Fibroblast of villous mesenchyme (primary cell): ENCODE results near the gene SPZ1. TPM values are rescaled to one million over a fixed set of nuclear protein-coding genes. Genes with fewer than 3 reads are reported as not detected.
"Not testable (repeated sequence)": the region's sequence is repeated elsewhere in the genome, so short reads cannot be mapped to it uniquely, and the experiment has no call there.

Experiments
- DNase-seq: peaks from one replicate; pipeline ENCODE4 v3.0.0-alpha.2; 2010; ENCODE audit warnings: low read depth
- H3K4me3 ChIP-seq: 2 replicates; pipeline ENCODE4 v1.5.1; 2011; ENCODE audit warnings: low read depth, mild to moderate bottlenecking, low read length
- total RNA-seq: library from RNA; depleted of rRNA; stranded (reverse); fragments of >200 nt; gene quantifications from 2 replicates; pipeline ENCODE4 v1.2.3, GENCODE V29; 2012
- TF ChIP-seq, protein P1 (sequence below): IDR thresholded peaks from 2 replicates; pipeline ENCODE4 v1.5.1; 2012; ENCODE audit warnings: low read depth, mild to moderate bottlenecking, low read length; ENCODE audit not compliant: insufficient read depth

SPZ1 gene
- total RNA-seq, 1 donor, result not detected

DNA sequence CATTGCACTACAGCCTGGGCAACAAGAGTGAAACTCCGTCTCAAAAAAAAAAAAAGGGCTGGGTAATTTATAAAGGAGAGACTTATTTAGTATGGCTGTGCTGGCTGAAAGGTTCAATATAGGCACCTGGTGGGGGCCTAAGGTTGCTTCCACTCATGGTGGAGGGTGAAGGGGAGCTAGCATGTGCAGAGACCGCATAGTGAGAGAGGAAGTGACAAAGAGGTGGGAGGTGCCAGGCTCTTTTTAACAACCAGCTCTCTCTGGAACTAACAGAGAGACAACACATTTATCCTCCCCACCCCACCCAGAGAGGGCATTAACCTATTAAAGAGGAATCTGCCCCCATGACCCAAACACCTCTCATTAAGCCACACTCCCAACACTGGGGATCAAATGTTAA is 35.1 kb upstream of the SPZ1 start:
- no peak overlapping the region for H3K4me3 ChIP-seq
- TF ChIP-seq, protein P1, sequence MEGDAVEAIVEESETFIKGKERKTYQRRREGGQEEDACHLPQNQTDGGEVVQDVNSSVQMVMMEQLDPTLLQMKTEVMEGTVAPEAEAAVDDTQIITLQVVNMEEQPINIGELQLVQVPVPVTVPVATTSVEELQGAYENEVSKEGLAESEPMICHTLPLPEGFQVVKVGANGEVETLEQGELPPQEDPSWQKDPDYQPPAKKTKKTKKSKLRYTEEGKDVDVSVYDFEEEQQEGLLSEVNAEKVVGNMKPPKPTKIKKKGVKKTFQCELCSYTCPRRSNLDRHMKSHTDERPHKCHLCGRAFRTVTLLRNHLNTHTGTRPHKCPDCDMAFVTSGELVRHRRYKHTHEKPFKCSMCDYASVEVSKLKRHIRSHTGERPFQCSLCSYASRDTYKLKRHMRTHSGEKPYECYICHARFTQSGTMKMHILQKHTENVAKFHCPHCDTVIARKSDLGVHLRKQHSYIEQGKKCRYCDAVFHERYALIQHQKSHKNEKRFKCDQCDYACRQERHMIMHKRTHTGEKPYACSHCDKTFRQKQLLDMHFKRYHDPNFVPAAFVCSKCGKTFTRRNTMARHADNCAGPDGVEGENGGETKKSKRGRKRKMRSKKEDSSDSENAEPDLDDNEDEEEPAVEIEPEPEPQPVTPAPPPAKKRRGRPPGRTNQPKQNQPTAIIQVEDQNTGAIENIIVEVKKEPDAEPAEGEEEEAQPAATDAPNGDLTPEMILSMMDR, result no peak
- DNase-seq, result no peak

DNA sequence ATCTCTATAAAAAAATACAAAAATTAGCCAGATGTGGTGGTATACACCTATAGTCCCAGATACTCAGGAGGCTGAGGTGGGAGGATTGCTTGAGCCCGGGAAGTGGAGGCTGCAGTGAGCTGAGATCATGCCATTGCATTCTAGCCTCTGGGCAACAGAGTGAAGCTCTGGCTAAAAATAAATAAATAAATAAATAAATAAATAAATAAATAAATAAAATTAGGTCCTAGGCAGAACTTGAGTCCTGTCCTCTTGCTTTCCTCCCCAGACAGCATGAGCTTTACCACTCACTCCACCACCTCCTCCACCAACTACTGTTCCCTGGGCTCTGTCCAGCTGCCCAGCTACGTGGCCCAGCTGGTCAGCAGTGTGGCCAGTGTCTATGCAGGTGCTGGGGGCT is 31.6 kb upstream of the SPZ1 start:
- DNase-seq, result no peak
- TF ChIP-seq, protein P1, result no peak
- no peak overlapping the region for H3K4me3 ChIP-seq

- no peak for DNase-seq
- H3K4me3 ChIP-seq, result no peak overlapping the region
- TF ChIP-seq, protein P1, result no peak
Measured at GRCh38 chr5:80289320-80289719, 30.5 kb upstream of the SPZ1 start.

GRCh38 chr5:80291761-80292160 is 28.0 kb upstream of the SPZ1 start:
- no peak for DNase-seq
- TF ChIP-seq, protein P1, result no peak
- H3K4me3 ChIP-seq, result no peak overlapping the region

GRCh38 chr5:80296121-80296520 is 23.7 kb upstream of the SPZ1 start:
- no peak for DNase-seq
- TF ChIP-seq, protein P1, result no peak
- no peak overlapping the region for H3K4me3 ChIP-seq

GRCh38 chr5:80299601-80300000 is 20.2 kb upstream of the SPZ1 start:
- no peak overlapping the region for H3K4me3 ChIP-seq
- DNase-seq, result no peak
- TF ChIP-seq, protein P1, result no peak

DNA sequence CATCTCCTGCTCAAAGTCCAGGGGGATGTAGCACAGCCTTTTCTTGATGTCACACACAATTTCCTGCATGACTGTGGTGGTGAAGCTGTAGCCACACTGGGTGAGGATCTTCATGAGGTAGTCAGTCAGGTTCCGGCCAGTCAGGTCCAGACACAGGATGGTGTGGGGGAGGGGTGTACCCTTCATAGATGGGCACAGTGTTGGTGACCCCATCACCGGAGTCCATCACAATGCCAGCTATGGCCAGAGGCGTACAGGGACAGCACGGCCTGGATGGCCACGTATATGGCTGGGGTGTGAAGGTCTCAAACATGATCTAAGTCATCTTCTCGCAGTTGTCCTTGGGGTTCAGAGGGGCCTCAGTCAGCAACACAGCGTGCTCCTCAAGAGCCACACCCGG is 19.7 kb upstream of the SPZ1 start:
- TF ChIP-seq, protein P1, result no peak
- no peak overlapping the region for H3K4me3 ChIP-seq
- no peak for DNase-seq

DNA sequence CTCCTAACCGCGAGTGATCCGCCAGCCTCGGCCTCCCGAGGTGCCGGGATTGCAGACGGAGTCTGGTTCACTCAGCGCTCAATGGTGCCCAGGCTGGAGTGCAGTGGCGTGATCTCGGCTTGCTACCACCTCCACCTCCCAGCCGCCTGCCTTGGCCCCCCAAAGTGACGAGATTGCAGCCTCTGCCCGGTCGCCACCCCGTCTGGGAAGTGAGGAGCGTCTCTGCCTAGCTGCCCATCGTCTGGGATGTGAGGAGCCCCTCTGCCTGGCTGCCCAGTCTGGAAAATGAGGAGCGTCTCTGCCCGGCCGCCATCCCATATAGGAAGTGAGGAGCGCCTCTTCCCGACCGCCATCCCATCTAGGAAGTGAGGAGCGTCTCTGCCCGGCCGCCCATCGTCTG is 19.0 kb upstream of the SPZ1 start:
- H3K4me3 ChIP-seq, DNase-seq: not testable (repeated sequence)

DNA sequence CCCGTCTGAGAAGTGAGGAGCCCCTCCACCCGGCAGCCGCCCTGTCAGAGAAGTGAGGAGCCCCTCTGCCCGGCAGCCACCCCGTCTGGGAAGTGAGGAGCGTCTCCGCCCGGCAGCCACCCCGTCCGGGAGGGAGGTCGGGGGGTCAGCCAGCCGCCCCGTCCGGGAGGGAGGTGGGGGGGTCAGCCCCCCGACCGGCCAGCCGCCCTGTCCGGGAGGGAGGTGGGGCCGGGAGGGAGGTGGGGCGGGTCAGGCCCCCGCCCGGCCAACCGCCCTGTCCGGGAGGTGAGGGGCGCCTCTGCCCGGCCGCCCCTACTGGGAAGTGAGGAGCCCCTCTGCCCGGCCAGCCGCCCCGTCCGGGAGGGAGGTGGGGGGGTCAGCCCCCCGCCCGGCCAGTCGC is 18.5 kb upstream of the SPZ1 start:
- DNase-seq, H3K4me3 ChIP-seq: not testable (repeated sequence)
